WTC11 (cell line): Measurements from ENCODE around the gene SAMD1. TPM values are rescaled to one million over a fixed set of nuclear protein-coding genes. Genes with fewer than 3 reads are reported as not detected.
"Not testable (repeated sequence)": the region's sequence is repeated elsewhere in the genome, so short reads cannot be mapped to it uniquely, and the experiment has no call there.

Experiments used
- ATAC-seq: fragments of 200-7000 bp; cut with Tn5 transposase; 2 replicates; pipeline ENCODE4 v1.10.0; 2021; ENCODE audit warnings: mild to moderate bottlenecking, moderate library complexity
- CTCF ChIA-PET: fragments of 300-600 bp; sonication (Branson Sonifier 250); formaldehyde crosslinking; loops from one replicate; lab custom pipeline; 2021; ENCODE audit warnings: antibody characterized with exemption; lab: Charles Lee
- POLR2A ChIA-PET: fragments of 350-600 bp; sonication (Branson Sonifier 250); formaldehyde crosslinking; loops from one replicate; lab custom pipeline; 2021; ENCODE audit warnings: antibody characterized with exemption; lab: Charles Lee
- DNase-seq: peaks from one replicate; pipeline ENCODE4 v3.0.0; 2021; ENCODE audit warnings: low spot score
- H3K27ac Mint-ChIP-seq: 2 replicates; pipeline ENCODE4 v1.8.0; 2021; ENCODE audit warnings: mixed read lengths
- H3K27me3 Mint-ChIP-seq: 2 replicates; pipeline ENCODE4 v1.8.0; 2021; ENCODE audit warnings: low read depth, mild to moderate bottlenecking, moderate library complexity, mixed read lengths
- H3K36me3 Mint-ChIP-seq: 2 replicates; pipeline ENCODE4 v1.8.0; 2021; ENCODE audit warnings: mixed read lengths
- H3K4me1 Mint-ChIP-seq: 2 replicates; pipeline ENCODE4 v1.8.0; 2022; ENCODE audit warnings: mixed read lengths
- H3K4me3 Mint-ChIP-seq: 2 replicates; pipeline ENCODE4 v1.8.0; 2021; ENCODE audit warnings: mild to moderate bottlenecking, moderate library complexity, mixed read lengths
- H3K9me3 Mint-ChIP-seq: 2 replicates; pipeline ENCODE4 v1.8.0; 2021; ENCODE audit warnings: mixed read lengths
- CTCF ChIP-seq: fragments of 200-600 bp; IDR thresholded peaks from 2 replicates; pipeline ENCODE4 v1.8.0; 2022; ENCODE audit warnings: antibody characterized with exemption
- HMGA2 ChIP-seq: fragments of 250-450 bp; sonication (Bioruptor Pico); IDR thresholded peaks from 2 replicates; pipeline ENCODE4 v1.4.0; 2021; ENCODE audit warnings: mild to moderate bottlenecking, moderate library complexity
- MAX ChIP-seq: sonication (generic); formaldehyde crosslinking; IDR thresholded peaks from 2 replicates; pipeline ENCODE4 v1.8.0; 2022; ENCODE audit warnings: mild to moderate bottlenecking, missing genetic modification reagents
- MYBL2 ChIP-seq: sonication (generic); formaldehyde crosslinking; IDR thresholded peaks from 2 replicates; pipeline ENCODE4 v1.8.1; 2023; ENCODE audit warnings: mild to moderate bottlenecking, moderate library complexity, missing genetic modification reagents
- NFE2L1 ChIP-seq: sonication (generic); formaldehyde crosslinking; IDR thresholded peaks from 2 replicates; pipeline ENCODE4 v1.8.1; 2023; ENCODE audit warnings: missing genetic modification reagents
- NFYB ChIP-seq: sonication (generic); formaldehyde crosslinking; conservative IDR thresholded peaks from 2 replicates; pipeline ENCODE4 v1.8.0; 2022; ENCODE audit warnings: low read depth, missing genetic modification reagents
- SMAD4 ChIP-seq: sonication (generic); formaldehyde crosslinking; IDR thresholded peaks from 2 replicates; pipeline ENCODE4 v1.8.0; 2022; ENCODE audit warnings: mild to moderate bottlenecking, missing genetic modification reagents
- STAT6 ChIP-seq: sonication (generic); formaldehyde crosslinking; conservative IDR thresholded peaks from 2 replicates; pipeline ENCODE4 v1.8.1; 2023; ENCODE audit warnings: mild to moderate bottlenecking, low read depth, missing genetic modification reagents, moderate library complexity
- TP53 ChIP-seq: sonication (generic); formaldehyde crosslinking; IDR thresholded peaks from 2 replicates; pipeline ENCODE4 v1.8.1; 2023; ENCODE audit warnings: mild to moderate bottlenecking, missing genetic modification reagents
- ZNF121 ChIP-seq: sonication (generic); formaldehyde crosslinking; IDR thresholded peaks from 2 replicates; pipeline ENCODE4 v1.8.0; 2023; ENCODE audit warnings: missing genetic modification reagents
- ZNF138 ChIP-seq: sonication (generic); formaldehyde crosslinking; conservative IDR thresholded peaks from 2 replicates; pipeline ENCODE4 v1.8.1; 2022; ENCODE audit warnings: mild to moderate bottlenecking, moderate library complexity, missing genetic modification reagents
- ZNF219 ChIP-seq: sonication (generic); formaldehyde crosslinking; IDR thresholded peaks from 2 replicates; pipeline ENCODE4 v1.8.0; 2023; ENCODE audit warnings: missing genetic modification reagents, mild to moderate bottlenecking, borderline replicate concordance
- ZNF232 ChIP-seq: sonication (generic); formaldehyde crosslinking; IDR thresholded peaks from 2 replicates; pipeline ENCODE4 v1.8.0; 2022; ENCODE audit warnings: mild to moderate bottlenecking, missing genetic modification reagents
- ZNF263 ChIP-seq: sonication (generic); formaldehyde crosslinking; IDR thresholded peaks from 2 replicates; pipeline ENCODE4 v1.8.1; 2022; ENCODE audit warnings: low read depth, mild to moderate bottlenecking, moderate library complexity, missing genetic modification reagents
- total RNA-seq: library from RNA; stranded (reverse); gene quantifications from 3 replicates; pipeline ENCODE4 v1.2.3, GENCODE V29; 2021
- TF ChIP-seq, protein P1 (sequence below): fragments of 250-450 bp; sonication (Bioruptor Pico); IDR thresholded peaks from 2 replicates; pipeline ENCODE4 v1.9.0; 2021; ENCODE audit warnings: mild to moderate bottlenecking
- TF ChIP-seq, protein P2 (sequence below): sonication (generic); formaldehyde crosslinking; conservative IDR thresholded peaks from 2 replicates; pipeline ENCODE4 v1.8.1; 2022; ENCODE audit warnings: mild to moderate bottlenecking, missing genetic modification reagents
- TF ChIP-seq, protein P3 (sequence below): sonication (generic); formaldehyde crosslinking; IDR thresholded peaks from 2 replicates; pipeline ENCODE4 v1.8.0; 2022; ENCODE audit warnings: mild to moderate bottlenecking, missing genetic modification reagents
- TF ChIP-seq, protein P4 (sequence below): sonication (generic); formaldehyde crosslinking; IDR thresholded peaks from 2 replicates; pipeline ENCODE4 v1.8.0; 2023; ENCODE audit warnings: missing genetic modification reagents, mild to moderate bottlenecking, borderline replicate concordance

Gene SAMD1
- total RNA-seq, 1 experiment from 2014 or later: 116 TPM

DNA sequence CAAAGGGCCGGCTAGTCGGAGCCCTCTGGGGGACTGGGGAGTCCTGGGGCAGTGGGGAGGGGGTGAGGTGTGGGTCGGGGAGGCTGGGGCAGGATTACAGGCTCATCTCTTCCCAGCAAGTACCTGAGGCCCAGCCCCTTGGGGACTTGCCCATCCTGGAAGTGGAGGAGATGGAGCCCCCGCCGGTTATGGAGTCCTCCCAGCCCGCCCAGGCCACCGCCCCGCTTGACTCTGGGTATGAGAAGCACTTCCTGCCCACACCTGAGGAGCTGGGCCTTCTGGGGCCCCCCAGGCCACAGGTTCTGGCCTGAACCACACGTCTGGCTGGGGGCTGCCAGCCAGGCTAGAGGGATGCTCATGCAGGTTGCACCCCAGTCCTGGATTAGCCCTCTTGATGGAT, 38.6 kb downstream of the SAMD1 start (continued):
- TF ChIP-seq, protein P1, sequence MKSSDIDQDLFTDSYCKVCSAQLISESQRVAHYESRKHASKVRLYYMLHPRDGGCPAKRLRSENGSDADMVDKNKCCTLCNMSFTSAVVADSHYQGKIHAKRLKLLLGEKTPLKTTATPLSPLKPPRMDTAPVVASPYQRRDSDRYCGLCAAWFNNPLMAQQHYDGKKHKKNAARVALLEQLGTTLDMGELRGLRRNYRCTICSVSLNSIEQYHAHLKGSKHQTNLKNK (CRISPR knock-in tag): no peak
- TF ChIP-seq, protein P2, sequence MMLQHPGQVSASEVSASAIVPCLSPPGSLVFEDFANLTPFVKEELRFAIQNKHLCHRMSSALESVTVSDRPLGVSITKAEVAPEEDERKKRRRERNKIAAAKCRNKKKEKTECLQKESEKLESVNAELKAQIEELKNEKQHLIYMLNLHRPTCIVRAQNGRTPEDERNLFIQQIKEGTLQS (CRISPR knock-in tag): no peak
- no peak for TF ChIP-seq NFYB (CRISPR knock-in tag)
- TF ChIP-seq MAX (CRISPR knock-in tag): no peak
- TF ChIP-seq, protein P3, sequence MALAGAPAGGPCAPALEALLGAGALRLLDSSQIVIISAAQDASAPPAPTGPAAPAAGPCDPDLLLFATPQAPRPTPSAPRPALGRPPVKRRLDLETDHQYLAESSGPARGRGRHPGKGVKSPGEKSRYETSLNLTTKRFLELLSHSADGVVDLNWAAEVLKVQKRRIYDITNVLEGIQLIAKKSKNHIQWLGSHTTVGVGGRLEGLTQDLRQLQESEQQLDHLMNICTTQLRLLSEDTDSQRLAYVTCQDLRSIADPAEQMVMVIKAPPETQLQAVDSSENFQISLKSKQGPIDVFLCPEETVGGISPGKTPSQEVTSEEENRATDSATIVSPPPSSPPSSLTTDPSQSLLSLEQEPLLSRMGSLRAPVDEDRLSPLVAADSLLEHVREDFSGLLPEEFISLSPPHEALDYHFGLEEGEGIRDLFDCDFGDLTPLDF: no peak
- no peak for TF ChIP-seq MYBL2 (CRISPR knock-in tag)
- TF ChIP-seq ZNF263 (CRISPR knock-in tag): no peak
- TF ChIP-seq, protein P4, sequence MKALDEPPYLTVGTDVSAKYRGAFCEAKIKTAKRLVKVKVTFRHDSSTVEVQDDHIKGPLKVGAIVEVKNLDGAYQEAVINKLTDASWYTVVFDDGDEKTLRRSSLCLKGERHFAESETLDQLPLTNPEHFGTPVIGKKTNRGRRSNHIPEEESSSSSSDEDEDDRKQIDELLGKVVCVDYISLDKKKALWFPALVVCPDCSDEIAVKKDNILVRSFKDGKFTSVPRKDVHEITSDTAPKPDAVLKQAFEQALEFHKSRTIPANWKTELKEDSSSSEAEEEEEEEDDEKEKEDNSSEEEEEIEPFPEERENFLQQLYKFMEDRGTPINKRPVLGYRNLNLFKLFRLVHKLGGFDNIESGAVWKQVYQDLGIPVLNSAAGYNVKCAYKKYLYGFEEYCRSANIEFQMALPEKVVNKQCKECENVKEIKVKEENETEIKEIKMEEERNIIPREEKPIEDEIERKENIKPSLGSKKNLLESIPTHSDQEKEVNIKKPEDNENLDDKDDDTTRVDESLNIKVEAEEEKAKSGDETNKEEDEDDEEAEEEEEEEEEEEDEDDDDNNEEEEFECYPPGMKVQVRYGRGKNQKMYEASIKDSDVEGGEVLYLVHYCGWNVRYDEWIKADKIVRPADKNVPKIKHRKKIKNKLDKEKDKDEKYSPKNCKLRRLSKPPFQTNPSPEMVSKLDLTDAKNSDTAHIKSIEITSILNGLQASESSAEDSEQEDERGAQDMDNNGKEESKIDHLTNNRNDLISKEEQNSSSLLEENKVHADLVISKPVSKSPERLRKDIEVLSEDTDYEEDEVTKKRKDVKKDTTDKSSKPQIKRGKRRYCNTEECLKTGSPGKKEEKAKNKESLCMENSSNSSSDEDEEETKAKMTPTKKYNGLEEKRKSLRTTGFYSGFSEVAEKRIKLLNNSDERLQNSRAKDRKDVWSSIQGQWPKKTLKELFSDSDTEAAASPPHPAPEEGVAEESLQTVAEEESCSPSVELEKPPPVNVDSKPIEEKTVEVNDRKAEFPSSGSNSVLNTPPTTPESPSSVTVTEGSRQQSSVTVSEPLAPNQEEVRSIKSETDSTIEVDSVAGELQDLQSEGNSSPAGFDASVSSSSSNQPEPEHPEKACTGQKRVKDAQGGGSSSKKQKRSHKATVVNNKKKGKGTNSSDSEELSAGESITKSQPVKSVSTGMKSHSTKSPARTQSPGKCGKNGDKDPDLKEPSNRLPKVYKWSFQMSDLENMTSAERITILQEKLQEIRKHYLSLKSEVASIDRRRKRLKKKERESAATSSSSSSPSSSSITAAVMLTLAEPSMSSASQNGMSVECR (CRISPR knock-in tag): no peak

GRCh38 chr19:14050961-14051360, 39.6 kb downstream of the SAMD1 start:
- POLR2A ChIA-PET, H3K36me3 Mint-ChIP-seq, ATAC-seq, H3K4me3 Mint-ChIP-seq, H3K4me1 Mint-ChIP-seq, H3K27ac Mint-ChIP-seq, H3K9me3 Mint-ChIP-seq, H3K27me3 Mint-ChIP-seq: not testable (repeated sequence)
- CTCF ChIA-PET: interaction anchor here (1.0 to 11.1 kb wide), 4 partner anchors 8 to 21 kb away, joined by 3 to 187 read pairs (median 8); partner anchors contain the start of genes IL27RA, MISP3 and PALM3
- TF ChIP-seq ZNF121: peak; percentile 82
- TF ChIP-seq, all 79 proteins: peak for 1; not testable (repeated sequence) for 78
- DNase-seq: not testable (repeated sequence)

DNA sequence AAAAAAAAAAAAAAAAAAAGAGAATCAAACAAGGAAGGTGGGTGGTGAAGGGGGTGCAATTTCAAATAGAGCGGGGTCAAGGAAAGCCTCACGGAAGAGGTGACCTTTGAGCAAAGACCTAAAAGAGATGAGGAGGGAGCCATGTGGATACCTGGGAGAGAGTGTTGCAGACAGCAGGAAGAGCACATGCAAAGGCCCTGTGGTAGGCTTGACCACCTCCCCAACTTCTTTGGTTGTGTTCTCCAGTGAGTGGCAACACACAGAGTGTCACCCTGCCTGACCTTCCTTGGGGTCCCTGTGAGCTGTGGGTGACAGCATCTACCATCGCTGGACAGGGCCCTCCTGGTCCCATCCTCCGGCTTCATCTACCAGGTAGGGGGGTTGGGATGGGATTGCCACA, 40.0 kb downstream of the SAMD1 start:
- no peaks in the 10 kb centered on the region for H3K27me3 Mint-ChIP-seq
- TF ChIP-seq ZNF219 (CRISPR knock-in tag) (no peak), TP53 (CRISPR knock-in tag) (no peak), ZNF232 (CRISPR knock-in tag) (no peak), MAX (CRISPR knock-in tag) (no peak), SMAD4 (CRISPR knock-in tag) (no peak), HMGA2 (CRISPR knock-in tag) (no peak), NFE2L1 (CRISPR knock-in tag) (no peak), ZNF138 (CRISPR knock-in tag) (no peak), CTCF (no peak), STAT6 (CRISPR knock-in tag) (no peak)
- TF ChIP-seq, all 79 proteins: peak for 0
- Mint-ChIP-seq H3K27ac (no peak overlapping the region), H3K4me1 (no peaks in the 10 kb centered on the region), H3K4me3 (no peak overlapping the region), H3K9me3 (no peaks in the 10 kb centered on the region), H3K36me3 (peaks cover 10% of the 10 kb centered on the region)
- ChIA-PET POLR2A (interaction anchor here (0.6 kb wide), 1 partner anchor 11 kb away, joined by 3 read pairs; no protein-coding TSS in a partner anchor), CTCF (interaction anchor here (0.7 to 11.1 kb wide), 4 partner anchors 9 to 29 kb away, joined by 3 to 187 read pairs (median 8); partner anchors contain the start of genes IL27RA, MISP3 and PALM3)
- DNase-seq: no peak
- no peak for ATAC-seq
